SK-N-SH (cell line): ENCODE data around the gene HDAC11.

ENCODE experiments used
- CHD2 ChIP-seq: fragments of 150-350 bp; IDR thresholded peaks from 2 replicates; pipeline ENCODE4 v1.6.1; 2018; ENCODE audit warnings: low read length; ENCODE audit not compliant: partially characterized antibody
- CTCF ChIP-seq: fragments of 200-600 bp; sonication (generic); IDR thresholded peaks from 2 replicates; pipeline ENCODE4 v1.6.1; 2017; ENCODE audit warnings: antibody characterized with exemption, mild to moderate bottlenecking, moderate library complexity
- ELF1 ChIP-seq: IDR thresholded peaks from 2 replicates; pipeline ENCODE4 v1.4.0; 2012
- EP300 ChIP-seq, 2 experiments: IDR thresholded peaks; 2 replicates each; pipeline versions ENCODE4 v1.4.0 to v1.6.1; 2012; ENCODE audit warnings: borderline replicate concordance in 1 of 2, low read depth in 1 of 2, low read length in 1 of 2
- EZH2phosphoT487 ChIP-seq: fragments of 200-600 bp; sonication (generic); IDR thresholded peaks from 2 replicates; pipeline ENCODE4 v1.6.1; 2017; ENCODE audit warnings: low read depth, mixed run types, mild to moderate bottlenecking, antibody characterized with exemption, moderate library complexity, borderline replicate concordance
- FOXJ3 ChIP-seq: sonication (generic); formaldehyde crosslinking; IDR thresholded peaks from 2 replicates; pipeline ENCODE4 v1.5.1; 2020; ENCODE audit warnings: mild to moderate bottlenecking, missing genetic modification reagents
- MXI1 ChIP-seq: IDR thresholded peaks from 2 replicates; pipeline ENCODE4 v1.6.1; 2012; ENCODE audit warnings: mild to moderate bottlenecking, low read depth, low read length, improper control_type of control experiment
- POLR2AphosphoS5 ChIP-seq: IDR thresholded peaks from 2 replicates; pipeline ENCODE4 v1.6.1; 2012; ENCODE audit warnings: low read depth, low read length
- RCOR1 ChIP-seq: fragments of 150-350 bp; IDR thresholded peaks from 2 replicates; pipeline ENCODE4 v1.6.1; 2017; ENCODE audit warnings: antibody characterized with exemption, low read length
- SIN3A ChIP-seq: IDR thresholded peaks from 2 replicates; pipeline ENCODE4 v1.6.1; 2012; ENCODE audit warnings: low read depth, mild to moderate bottlenecking, low read length, moderate library complexity, borderline replicate concordance
- SMC3 ChIP-seq: IDR thresholded peaks from 2 replicates; pipeline ENCODE4 v1.6.1; 2012; ENCODE audit warnings: low read depth, low read length, improper control_type of control experiment
- TAF1 ChIP-seq: IDR thresholded peaks from 2 replicates; pipeline ENCODE4 v1.6.1; 2012; ENCODE audit warnings: low read depth, mild to moderate bottlenecking, low read length, moderate library complexity, borderline replicate concordance
- USF2 ChIP-seq: fragments of 150-350 bp; IDR thresholded peaks from 2 replicates; pipeline ENCODE4 v1.6.1; 2017; ENCODE audit warnings: antibody characterized with exemption, low read length, low read depth, borderline replicate concordance
- ZBTB33 ChIP-seq: IDR thresholded peaks from 2 replicates; pipeline ENCODE4 v1.4.0; 2012; ENCODE audit warnings: low read depth, borderline replicate concordance

- TF ChIP-seq CTCF (no peak), CHD2 (no peak), SMC3 (no peak), FOXJ3 (CRISPR knock-in tag) (no peak), TAF1 (no peak), MXI1 (no peak), USF2 (no peak), EZH2phosphoT487 (no peak), ZBTB33 (no peak), POLR2AphosphoS5 (no peak), ELF1 (no peak), EP300 (IDR thresholded peaks at IDR 0.05; ENCODE audit: borderline replicate concordance in 1 of 2, low read depth in 1 of 2, low read length in 1 of 2) (no peak), SIN3A (no peak), RCOR1 (no peak)
Measured at GRCh38 chr3:13466781-13467180, 13.3 kb upstream of the HDAC11 start.
